ENCODE results near the gene PPP2R5E. TPM values are rescaled to one million over a fixed set of nuclear protein-coding genes. Genes with fewer than 3 reads are reported as not detected.
A peak's percentile ranks its signal among the peaks of the same experiment; 100 is the strongest.

The PPP2R5E gene
- total and polyA plus RNA-seq, 10 of the 15 experiments (the other 5 are each of a cell fraction or from before 2014, with no cell fraction given), result 11.4 to 56.2 (median 22.7) TPM

GRCh38 chr14:63478010-63478409, 65.2 kb downstream of the PPP2R5E start (continued):
- TF ChIP-seq POLR2AphosphoS2 (IDR thresholded peaks at IDR 0.05; ENCODE audit: low read depth, low read length) (no peak), CHD2 (IDR thresholded peaks at IDR 0.05; ENCODE audit: borderline replicate concordance, low read depth, low read length) (no peak), CBX5 (IDR thresholded peaks at IDR 0.05; ENCODE audit: low read depth) (peak; percentile 67; the same call in 1 of the 2 replicates), IKZF2 (IDR thresholded peaks at IDR 0.05) (peak; percentile 84 to 85; a peak in 3 of 4 replicates), PAX5 (IDR thresholded peaks at IDR 0.05; ENCODE audit: borderline replicate concordance, low read depth, low read length) (no peak), CHD1 (IDR thresholded peaks at IDR 0.05; ENCODE audit: low read depth, low read length) (no peak), RFX5 (IDR thresholded peaks at IDR 0.05; ENCODE audit: low read depth, low read length) (no peak), HDAC6 (IDR thresholded peaks at IDR 0.05; ENCODE audit: unreplicated experiment) (no peak), SMC3 (IDR thresholded peaks at IDR 0.05; ENCODE audit: borderline replicate concordance, low read length) (no peak), IKZF1 (conservative IDR thresholded peaks at IDR 0.05) (peak; percentile 53; the same call in 1 of the 2 replicates), BACH1 (IDR thresholded peaks at IDR 0.05; ENCODE audit: borderline replicate concordance) (peak; percentile 33; the same call in 1 of the 2 replicates), SREBF1 (IDR thresholded peaks at IDR 0.05; ENCODE audit: low read length) (no peak), RB1 (IDR thresholded peaks at IDR 0.05; ENCODE audit: borderline replicate concordance) (no peak), KDM1A (IDR thresholded peaks at IDR 0.05; ENCODE audit: borderline replicate concordance) (no peak), MLLT1 (IDR thresholded peaks at IDR 0.05) (no peak), SPI1 (IDR thresholded peaks at IDR 0.05; ENCODE audit: borderline replicate concordance, insufficient read depth, low read depth, low read length) (no peak), HSF1 (IDR thresholded peaks at IDR 0.05; ENCODE audit: low read depth, low read length) (no peak), NFXL1 (IDR thresholded peaks at IDR 0.05; ENCODE audit: borderline replicate concordance) (no peak), ZNF24 (IDR thresholded peaks at IDR 0.05) (no peak), RAD21 (IDR thresholded peaks at IDR 0.05; ENCODE audit: insufficient read depth, low read depth, low read length) (no peak), CHD4 (IDR thresholded peaks at IDR 0.05) (no peak), PRDM15 (CRISPR knock-in tag; IDR thresholded peaks at IDR 0.05) (no peak)

All from GM12878 (cell line).